HG02642 (cell line): ENCODE results near the gene ADAMTSL1.

Source experiments
- ATAC-seq: cut with Tn5 transposase; IDR thresholded peaks from one replicate; pipeline ENCODE4 v1.9.1; 2021; ENCODE audit warnings: mild to moderate bottlenecking; ENCODE audit not compliant: unreplicated experiment, poor library complexity

Gene ADAMTSL1

DNA sequence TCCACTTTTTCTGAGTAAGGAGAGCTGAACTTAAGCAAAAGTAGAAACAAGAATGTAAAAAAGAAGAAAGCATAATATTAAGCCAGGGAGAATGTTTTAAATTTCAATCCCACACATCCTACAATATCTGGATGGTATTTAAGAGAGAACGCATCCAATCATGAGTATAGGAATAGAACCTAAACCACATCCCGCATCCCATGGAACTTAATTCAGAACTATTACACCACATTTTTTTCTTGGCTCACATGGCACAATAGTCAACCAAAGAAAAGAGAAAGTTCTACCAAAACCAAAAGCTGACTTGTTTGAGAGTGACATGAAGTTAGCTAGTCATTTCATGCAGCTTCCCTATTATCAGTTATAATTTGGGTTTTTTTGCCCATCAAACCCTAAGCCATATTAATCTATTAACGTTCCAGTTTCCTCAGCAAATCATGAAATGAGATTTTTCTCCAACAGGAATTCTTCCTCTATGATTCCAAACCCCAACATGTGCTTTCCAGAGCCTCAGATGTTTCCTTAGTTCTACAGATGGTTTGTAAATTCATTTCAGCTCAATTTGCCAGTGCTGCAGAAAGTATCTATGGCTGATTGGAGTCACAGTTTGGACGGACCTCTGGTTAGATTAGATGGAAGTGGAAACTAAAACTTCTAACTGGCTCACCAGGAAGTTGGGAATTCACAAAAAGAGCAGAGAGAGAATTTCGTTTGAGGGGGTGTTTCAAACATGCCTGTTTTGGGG is 22.5 kb downstream of the ADAMTSL1 start:
- no peak for ATAC-seq

DNA sequence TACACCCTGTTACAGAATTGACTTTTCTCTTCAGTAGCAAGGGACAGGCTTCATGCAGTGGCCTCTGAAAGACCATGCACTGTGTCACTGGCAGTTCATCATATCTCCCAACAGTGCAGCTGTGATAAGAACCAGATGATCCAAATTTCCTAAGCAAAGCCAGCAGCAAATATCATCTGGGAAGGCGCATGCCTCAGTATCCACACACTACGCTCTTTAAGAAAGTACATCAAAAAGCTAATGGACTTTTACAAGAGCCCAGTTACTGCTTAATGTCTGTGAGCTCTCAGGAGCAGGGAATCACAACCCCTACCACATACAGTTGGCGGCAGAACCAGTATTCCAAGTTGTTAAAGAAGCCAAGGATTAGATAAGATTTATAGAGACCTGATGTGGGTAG is 25.1 kb downstream of the ADAMTSL1 start:
- ATAC-seq: no peak

DNA sequence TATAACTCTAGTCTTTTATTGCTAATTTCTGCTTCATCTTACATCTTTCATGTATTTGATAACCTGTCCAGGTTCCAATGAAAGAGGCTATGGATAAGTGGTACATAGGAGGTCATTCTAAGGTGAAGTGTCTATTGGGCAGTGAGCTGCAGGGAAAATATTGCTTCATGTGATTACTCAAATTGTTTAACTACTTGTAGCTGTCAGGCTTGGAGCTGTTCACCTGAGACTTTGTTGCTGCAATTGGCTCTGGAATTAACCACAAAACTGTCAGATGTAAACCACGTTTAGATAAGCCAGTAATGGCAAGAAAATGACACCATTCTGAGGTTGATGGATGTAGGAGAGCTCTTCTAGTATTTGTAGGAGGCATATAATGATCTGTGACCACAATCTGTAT is 26.0 kb downstream of the ADAMTSL1 start:
- no peak for ATAC-seq

DNA sequence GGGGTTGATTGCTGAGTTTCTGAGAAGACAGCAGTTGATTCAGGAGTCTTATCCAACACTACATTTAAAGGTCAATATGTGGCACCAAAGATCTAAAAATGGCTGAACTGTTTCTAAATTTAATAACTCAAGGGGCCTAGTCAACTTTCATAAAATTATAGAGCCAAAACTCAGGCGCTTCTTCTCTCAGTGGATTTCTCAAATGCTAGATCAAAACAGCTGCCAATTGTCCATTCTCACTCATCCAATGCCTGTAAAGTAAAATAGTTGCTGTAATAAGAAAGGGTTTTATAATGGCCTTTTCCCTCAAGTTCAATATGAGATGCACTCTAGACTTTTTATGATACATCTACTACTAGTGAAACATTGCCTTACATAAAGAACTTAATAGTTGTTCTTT is 26.5 kb downstream of the ADAMTSL1 start:
- ATAC-seq: no peak

DNA sequence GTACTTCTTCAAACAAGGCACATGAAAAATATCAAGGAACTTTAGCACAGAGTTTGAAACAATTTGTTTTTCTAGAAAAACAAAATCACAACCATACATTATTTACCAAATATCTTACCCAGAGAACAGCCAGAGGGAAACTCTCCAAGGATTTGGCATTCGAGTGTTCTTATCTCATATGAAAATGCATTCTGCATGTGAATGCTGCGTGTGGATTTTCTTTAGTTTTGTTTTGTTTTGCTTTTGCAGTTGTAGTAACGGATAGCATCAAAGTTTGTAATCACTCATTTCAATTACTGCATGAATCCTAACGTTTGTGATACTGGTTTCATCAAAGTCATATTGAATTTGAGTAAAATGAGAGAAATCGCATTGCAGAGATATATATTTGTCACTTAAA is 28.0 kb downstream of the ADAMTSL1 start:
- no peak for ATAC-seq

DNA sequence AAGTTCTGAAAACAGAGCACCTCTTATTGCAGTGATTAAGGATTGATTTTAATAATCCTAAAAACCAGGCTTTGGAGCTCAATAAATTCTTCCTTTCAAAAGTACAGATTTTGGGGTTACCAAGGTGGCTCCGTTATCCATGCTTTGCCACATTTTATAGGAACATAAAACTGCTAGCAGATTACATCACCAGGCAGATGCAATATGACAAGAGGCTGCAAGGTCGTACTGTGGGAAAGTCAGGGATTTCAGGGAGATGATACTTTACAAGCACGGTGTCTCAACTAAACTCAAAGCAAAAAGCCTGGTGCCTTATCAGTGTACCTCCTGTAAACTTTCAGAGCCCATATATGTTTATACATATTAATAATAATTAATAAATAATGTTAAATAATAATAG is 28.6 kb downstream of the ADAMTSL1 start:
- ATAC-seq: no peak

DNA sequence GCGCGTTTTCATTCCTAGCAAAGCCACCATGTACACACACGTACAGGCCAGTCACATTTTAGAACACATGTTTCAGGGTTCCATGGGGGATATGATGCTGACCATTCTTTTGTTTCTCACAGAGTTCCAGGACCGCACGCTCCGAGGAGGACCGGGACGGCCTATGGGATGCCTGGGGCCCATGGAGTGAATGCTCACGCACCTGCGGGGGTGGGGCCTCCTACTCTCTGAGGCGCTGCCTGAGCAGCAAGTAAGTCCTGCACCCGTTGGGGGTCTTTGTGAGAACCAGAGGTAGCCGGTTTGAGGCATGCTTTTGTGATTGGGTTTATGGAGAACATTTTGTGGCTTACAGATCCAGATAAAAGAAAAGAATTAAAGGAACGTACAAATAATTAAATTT is 30.8 kb downstream of the ADAMTSL1 start:
- no peak for ATAC-seq

DNA sequence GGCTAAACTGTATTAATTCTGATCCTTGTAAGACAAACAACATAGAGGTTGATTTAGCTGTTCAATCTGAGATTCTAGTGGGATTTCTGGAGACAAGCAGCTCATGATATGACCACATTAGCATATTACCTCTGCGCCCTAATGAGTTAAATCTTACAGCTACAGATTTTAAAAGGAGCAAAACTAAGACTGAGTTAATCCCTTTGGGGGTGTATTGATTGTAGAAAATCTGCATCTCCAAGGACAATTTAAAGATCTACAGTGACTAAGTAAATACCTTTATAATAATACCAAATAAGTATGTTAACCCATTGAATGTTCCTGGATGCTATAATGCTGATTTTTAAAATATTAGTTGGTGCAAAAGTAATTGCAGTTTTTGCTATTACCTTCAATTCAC is 33.2 kb downstream of the ADAMTSL1 start:
- no peak for ATAC-seq

DNA sequence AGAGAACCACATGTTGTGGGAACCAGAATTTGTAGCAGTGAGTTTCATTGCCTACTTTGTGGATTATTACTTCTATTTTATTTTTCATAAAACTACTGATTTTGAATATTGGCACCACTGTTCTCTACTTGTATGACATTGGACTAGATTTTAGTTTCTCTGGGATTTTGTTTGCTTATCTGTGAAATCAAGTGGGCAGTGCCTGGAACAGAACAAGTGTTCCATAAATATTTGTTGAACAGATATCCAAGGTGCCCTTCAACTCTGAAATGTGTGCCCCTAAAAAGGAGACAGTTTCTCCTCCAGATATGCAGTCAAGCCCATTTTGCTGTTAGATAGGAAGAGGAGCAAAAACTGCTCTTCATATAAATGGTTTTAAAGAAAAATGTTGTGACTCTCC is 42.6 kb downstream of the ADAMTSL1 start:
- ATAC-seq: no peak

DNA sequence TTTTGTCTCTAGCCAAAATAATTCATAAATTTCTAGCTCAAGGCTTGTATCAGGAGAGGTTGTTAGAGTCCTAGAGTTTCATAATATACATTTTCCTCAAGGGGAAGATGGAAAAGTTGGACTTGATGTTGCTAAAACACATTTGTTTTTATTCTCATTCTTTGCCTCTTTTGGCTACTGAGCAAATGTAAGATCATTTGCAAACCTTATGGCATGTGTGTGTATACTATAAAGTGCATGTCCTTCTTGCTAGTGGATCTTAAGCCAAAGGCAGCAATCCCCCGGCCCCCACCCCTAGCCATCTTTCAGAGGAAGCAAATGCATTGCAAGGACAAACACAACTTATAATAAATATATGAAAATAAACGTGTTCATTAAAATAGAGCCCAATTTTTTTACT is 43.0 kb downstream of the ADAMTSL1 start:
- no peak for ATAC-seq

DNA sequence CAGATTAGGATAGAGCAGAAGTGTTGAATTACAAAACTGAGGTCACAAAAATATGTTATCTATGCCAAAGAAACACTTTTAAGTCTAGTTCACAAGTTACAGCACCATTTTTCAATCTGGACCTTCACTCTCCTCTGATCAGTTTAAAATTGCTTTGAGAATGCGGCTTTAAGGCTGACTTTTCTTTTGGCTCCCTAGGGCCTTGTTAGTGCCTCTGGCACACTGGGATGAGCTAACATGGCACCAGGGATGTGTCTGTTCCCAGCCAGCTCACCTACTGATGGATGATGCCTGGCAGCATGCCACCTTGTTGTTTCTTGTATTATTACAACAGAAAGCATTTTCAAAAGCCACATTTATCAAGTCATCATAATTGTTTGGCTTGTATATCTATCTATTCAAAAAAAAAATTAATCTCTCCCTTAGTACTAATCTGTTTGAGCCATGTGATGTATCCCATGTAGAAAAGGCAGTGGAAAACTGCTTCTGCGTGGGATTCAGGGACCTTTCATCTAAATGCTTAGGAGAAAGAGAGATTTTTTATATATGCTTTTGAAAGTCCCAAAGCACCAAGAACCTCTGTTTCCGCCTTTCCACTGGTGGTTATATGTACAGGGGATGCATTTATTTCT is 46.6 kb downstream of the ADAMTSL1 start:
- ATAC-seq: no peak

DNA sequence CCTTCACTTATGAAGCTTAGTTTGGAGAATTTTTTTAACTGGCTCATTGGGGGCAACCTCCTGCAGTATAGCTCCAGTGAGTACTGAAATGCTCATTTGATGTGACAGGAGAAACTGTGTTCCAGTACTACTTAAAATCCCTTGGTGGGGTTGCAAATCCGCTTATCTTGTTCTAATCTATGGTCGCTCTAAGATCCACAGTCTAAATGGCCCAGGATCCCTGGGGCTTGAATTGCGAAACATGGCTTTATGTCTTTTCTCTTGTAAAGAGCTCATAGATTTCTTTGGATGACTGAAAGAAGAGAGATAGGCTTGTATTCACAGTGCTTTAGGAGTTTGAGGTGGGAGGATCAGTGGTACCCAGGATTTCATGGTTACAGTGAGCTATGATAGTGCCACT is 52.7 kb downstream of the ADAMTSL1 start:
- no peak for ATAC-seq

DNA sequence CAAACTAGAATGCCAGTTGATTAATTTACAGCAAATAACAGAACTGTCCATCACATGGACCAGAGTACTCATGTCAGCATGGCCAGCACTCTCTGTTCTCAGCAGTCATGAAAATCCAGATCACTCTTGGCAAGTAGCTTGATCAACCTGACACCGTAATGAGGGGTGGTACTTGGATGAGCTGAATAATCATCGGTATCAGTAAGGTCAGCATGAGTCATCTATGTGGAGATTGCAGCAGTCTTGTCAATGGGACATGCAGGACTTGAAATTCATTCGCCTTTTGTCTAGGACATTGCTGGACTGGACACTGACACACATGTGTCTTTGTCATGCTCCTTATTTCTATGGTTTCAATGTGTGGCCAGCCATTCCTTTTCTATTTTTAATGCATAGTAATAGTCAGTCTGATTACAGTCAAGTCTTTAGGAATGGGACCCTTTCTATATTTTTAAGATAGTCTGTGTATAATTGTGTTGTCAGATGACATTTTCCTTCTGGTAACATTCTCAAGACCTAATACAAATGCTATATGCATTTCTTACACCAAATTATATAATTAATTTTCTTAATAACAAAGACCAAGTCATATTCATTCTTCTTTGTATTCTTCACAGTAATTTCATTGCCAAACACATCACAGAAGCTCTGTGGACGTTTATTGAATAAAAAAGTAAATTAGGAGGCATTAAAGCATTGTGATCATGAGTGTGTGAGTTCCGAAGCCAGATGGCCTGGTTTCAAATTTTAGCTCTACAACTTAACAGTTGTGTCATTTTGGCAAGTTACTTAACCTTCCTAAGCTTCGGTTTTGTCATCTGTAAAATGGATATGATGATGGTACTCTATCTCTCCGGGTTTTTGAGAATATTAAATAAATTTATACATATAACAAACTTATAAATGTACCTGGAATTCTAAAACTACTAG is 57.4 kb downstream of the ADAMTSL1 start:
- no peak for ATAC-seq

DNA sequence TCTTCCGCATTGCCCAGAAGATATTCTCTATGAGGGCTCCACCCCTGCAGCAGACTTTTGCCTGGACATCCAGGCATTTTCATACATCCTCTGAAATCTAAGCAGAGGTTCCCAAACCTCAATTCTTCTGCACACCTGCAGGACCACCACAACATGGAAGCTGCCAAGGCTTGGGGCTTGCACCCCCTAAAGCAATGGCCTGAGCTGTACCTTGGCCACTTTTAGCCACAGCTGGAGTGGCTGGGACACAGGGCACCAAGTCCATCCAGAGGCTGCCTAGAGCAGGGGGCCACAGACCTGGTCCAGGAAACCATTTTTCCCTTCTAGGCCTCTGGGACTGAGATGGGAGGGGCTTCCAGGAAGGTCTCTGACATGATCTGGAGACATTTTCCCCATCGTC is 60.7 kb downstream of the ADAMTSL1 start:
- ATAC-seq: no peak

DNA sequence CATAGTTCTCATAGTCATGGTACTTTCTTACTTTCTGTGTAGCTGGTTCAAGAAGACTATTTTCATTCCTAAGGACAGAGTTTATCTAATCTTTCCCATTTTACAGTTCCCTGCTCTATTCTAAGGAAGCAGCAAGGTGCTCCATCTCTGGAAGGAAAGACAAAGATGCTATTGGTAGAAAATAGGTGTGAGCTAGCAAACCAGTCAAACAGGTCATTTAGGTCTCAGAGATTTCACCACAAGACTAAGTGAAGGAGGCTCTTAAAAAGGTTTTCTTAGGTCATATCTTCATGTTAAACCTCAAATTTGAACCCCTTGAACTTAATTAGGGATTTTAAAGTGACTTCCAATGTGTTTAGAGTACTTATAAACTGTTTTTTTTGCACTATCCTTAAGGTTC is 62.6 kb downstream of the ADAMTSL1 start:
- no peak for ATAC-seq

DNA sequence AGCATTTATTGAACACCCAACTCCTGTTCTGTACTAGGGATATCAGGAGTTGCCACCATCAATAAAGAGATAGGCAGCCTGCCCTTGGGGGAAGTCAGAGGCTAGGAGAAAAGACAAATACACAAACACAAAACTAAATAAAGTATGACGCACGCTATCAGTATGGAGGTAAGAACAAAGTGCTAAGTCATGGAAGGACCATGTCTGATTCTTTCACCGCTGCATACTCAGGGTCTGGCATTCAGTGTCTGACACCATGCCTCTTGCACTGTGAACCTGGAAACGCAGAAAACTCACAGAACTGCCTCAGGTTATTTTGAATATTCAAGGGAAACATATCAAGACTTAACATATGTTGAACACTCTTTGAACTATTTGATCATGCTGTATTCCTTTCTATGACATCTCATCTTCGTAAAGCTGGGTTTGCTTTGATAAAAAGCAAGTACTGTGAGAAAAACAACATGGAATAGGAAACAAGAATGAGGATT is 65.3 kb downstream of the ADAMTSL1 start:
- ATAC-seq: no peak

DNA sequence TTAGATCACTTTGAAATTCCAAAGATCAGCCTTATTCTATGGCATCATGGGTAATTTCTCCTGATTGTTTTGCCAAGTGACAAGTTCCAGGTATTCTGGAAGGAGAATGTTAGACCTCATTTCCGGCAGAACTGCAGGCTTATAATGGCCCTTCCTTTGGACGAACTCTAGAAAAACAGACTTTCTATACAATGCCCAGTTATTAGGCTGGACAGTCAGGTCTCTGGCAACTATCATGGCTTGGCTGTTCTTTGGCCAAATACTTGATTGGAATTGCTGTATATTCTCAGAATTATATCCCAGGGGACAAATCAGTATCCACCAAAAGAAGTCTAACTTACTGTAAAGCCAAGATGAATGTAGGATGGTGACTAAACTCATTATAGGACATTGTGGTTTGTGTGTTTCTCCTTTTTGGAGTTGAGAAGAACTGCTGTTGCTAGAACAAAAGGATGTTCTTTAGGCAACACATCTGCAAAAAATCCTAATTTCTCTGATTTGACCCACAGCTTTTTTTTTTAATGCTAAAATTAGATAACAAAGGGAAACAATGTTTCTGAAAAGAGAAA is 69.0 kb downstream of the ADAMTSL1 start:
- ATAC-seq: no peak

DNA sequence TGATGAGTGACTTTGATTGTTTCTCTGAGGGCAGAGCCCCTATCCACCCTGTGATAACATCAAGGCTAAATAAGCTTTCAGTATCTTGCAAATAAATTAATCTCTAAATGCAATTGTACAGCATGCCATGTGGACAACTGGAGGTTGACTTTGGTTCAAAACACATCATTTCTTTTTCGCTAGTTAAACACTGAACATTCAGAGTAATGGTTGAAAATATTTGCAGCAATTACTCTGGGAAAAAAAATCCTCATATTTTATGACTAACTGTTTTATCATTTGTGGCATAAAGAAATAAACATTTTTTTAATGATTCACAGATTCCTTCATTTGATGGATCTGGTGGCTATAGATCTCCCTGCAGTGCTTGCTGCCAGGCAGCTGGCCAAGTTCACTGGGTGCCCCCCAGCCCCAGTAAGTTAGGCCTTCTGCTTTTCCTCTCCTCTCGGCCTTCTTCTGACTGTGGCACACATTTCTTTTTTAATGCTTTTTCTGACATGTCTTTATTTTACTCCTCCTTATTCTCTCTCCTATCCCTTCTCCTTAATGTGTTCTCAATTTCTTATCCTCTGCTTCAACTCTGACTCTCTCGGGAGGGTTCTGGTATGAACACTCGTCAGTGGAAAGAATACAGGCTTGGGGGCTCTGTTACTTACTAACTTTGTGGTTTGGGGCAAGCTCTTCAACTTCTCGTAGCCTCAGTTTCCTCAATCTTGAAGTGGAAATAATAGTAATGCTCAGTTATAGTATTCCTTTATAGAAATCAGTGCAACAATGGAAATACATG is 69.6 kb downstream of the ADAMTSL1 start:
- ATAC-seq: no peak

DNA sequence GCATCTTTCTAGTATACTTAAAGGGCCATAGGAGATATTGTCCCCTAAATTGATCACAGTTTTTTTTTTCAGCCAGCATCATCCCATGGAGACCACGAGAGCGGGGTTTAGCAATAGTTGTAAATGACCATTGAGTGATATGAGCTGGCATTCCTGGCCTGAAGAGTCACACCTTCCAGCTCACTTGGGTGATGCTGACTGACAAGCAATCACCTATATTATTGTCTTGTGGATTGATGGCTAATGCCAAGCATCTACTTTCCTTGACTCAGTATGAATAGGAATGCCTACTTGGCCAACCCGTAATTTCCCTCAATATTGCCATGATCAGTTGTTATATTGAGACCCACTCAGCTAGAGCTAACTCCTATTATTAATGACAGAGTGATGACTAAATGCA is 70.5 kb downstream of the ADAMTSL1 start:
- ATAC-seq: no peak
